ENCODE measurements around the gene IRGC.
A peak's percentile ranks its signal among the peaks of the same experiment; 100 is the strongest.
"Not testable (repeated sequence)": the region's sequence is repeated elsewhere in the genome, so short reads cannot be mapped to it uniquely, and the experiment has no call there.

Gene IRGC

GRCh38 chr19:43715776-43716175, at the start of gene IRGC:
IRGC (plus strand) TSS chr19:43716076; CDS start chr19:43718559, 2,483 bp downstream.
- no peak for DNase-seq

GRCh38 chr19:43667126-43667875, 48.6 kb upstream of the IRGC start:
- DNase-seq = no peak

GRCh38 chr19:43667876-43668405, 47.9 kb upstream of the IRGC start:
- DNase-seq = peak; percentile 76

- DNase-seq = peak; percentile 100
These were observed 47.3 kb upstream of the IRGC start for GRCh38 chr19:43668406-43669109.

- DNase-seq = no peak
These were observed 43.7 kb upstream of the IRGC start for GRCh38 chr19:43672061-43672679.

GRCh38 chr19:43673637-43674036, 42.2 kb upstream of the IRGC start:
- no peak for DNase-seq

GRCh38 chr19:43674183-43674582, 41.7 kb upstream of the IRGC start:
- DNase-seq = no peak

GRCh38 chr19:43674596-43674995, 41.3 kb upstream of the IRGC start:
- no peak for DNase-seq

GRCh38 chr19:43675269-43675879, 40.5 kb upstream of the IRGC start:
- peak; percentile 88 for DNase-seq

- DNase-seq = no peak
These were observed 40.0 kb upstream of the IRGC start for GRCh38 chr19:43675906-43676305.

GRCh38 chr19:43678512-43679261, 37.2 kb upstream of the IRGC start:
- no peak for DNase-seq

GRCh38 chr19:43681821-43682220, 34.1 kb upstream of the IRGC start:
- DNase-seq = no peak

GRCh38 chr19:43682269-43682668, 33.6 kb upstream of the IRGC start:
- DNase-seq = not testable (repeated sequence)

GRCh38 chr19:43682824-43683661, 32.8 kb upstream of the IRGC start:
- DNase-seq = no peak

GRCh38 chr19:43683905-43684304, 32.0 kb upstream of the IRGC start:
- no peak for DNase-seq

- no peak for DNase-seq
These were observed 31.6 kb upstream of the IRGC start for GRCh38 chr19:43684326-43684725.

GRCh38 chr19:43687660-43687997, 28.2 kb upstream of the IRGC start:
- no peak for DNase-seq

GRCh38 chr19:43688059-43688701, 27.7 kb upstream of the IRGC start:
- DNase-seq = no peak

- DNase-seq = no peak
These were observed 25.4 kb upstream of the IRGC start for GRCh38 chr19:43690444-43690843.

GRCh38 chr19:43690890-43691289, 25.0 kb upstream of the IRGC start:
- no peak for DNase-seq

GRCh38 chr19:43691755-43692154, 24.1 kb upstream of the IRGC start:
- DNase-seq = no peak
